Measurements from ENCODE around the gene MICAL2.
A peak's percentile ranks its signal among the peaks of the same experiment; 100 is the strongest.

Gene MICAL2

GRCh38 chr11:12174477-12175143, 64.2 kb downstream of the MICAL2 start:
- DNase-seq: no peak

GRCh38 chr11:12175694-12176241, 65.4 kb downstream of the MICAL2 start:
- no peak for DNase-seq

GRCh38 chr11:12176410-12176809, 66.0 kb downstream of the MICAL2 start:
- DNase-seq: no peak

- DNase-seq: no peak
These were observed 67.4 kb downstream of the MICAL2 start for GRCh38 chr11:12177739-12178338.

GRCh38 chr11:12179019-12179418, 68.6 kb downstream of the MICAL2 start:
- DNase-seq: no peak

GRCh38 chr11:12179531-12179930, 69.1 kb downstream of the MICAL2 start:
- no peak for DNase-seq

GRCh38 chr11:12180257-12181205, 70.1 kb downstream of the MICAL2 start:
- no peak for DNase-seq

GRCh38 chr11:12182302-12182675, 71.9 kb downstream of the MICAL2 start:
- no peak for DNase-seq

GRCh38 chr11:12182676-12183541, 72.5 kb downstream of the MICAL2 start:
- no peak for DNase-seq

GRCh38 chr11:12183827-12184620, 73.6 kb downstream of the MICAL2 start:
- no peak for DNase-seq

- DNase-seq: no peak
These were observed 74.3 kb downstream of the MICAL2 start for GRCh38 chr11:12184699-12185098.

GRCh38 chr11:12185106-12185690, 74.8 kb downstream of the MICAL2 start:
- DNase-seq: no peak

GRCh38 chr11:12185914-12186313, 75.5 kb downstream of the MICAL2 start:
- DNase-seq: no peak

GRCh38 chr11:12186701-12187100, 76.3 kb downstream of the MICAL2 start:
- DNase-seq: no peak

- no peak for DNase-seq
These were observed 77.0 kb downstream of the MICAL2 start for GRCh38 chr11:12187399-12187798.

GRCh38 chr11:12188548-12189317, 78.3 kb downstream of the MICAL2 start:
- DNase-seq: no peak

- peak; percentile 39 to 61 for DNase-seq
These were observed 79.3 kb downstream of the MICAL2 start for GRCh38 chr11:12189543-12190235.

GRCh38 chr11:12190511-12190910, 80.1 kb downstream of the MICAL2 start:
- DNase-seq: no peak

- peak in 1 of 2 donors; percentile 48 for DNase-seq
These were observed 82.6 kb downstream of the MICAL2 start for GRCh38 chr11:12192794-12193514.

All from CD4-positive, alpha-beta T cell treated with Interleukin-1 beta for 1 hour (primary cell).